Measurements from ENCODE around the gene PTCSC3.

PTCSC3 gene

GRCh38 chr14:36085861-36086260 lies 90.7 kb downstream of the PTCSC3 start:
- no peak for DNase-seq (ENCODE audit: low read depth, low spot score)
